Measurements from ENCODE around the gene NTM.

- no peak for TF ChIP-seq CTCF (IDR thresholded peaks at IDR 0.05)
- no peak for TF ChIP-seq POLR2A (IDR thresholded peaks at IDR 0.05)
Observed at GRCh38 chr11:131687291-131688047, 317.1 kb downstream of the NTM start.

All from transverse colon (tissue), 3 donors.